Activated CD4-positive, CD25-positive, alpha-beta regulatory T cell treated with anti-CD3 and anti-CD28 coated beads, Interleukin-2, amount 50 U/mL, for 72 hours (primary cell): Measurements from ENCODE around the gene AUP1.
"Not testable (repeated sequence)": the region's sequence is repeated elsewhere in the genome, so short reads cannot be mapped to it uniquely, and the experiment has no call there.

ENCODE experiments used
- DNase-seq: peaks from one replicate; pipeline ENCODE4 v3.0.0; 2021

The AUP1 gene

DNA sequence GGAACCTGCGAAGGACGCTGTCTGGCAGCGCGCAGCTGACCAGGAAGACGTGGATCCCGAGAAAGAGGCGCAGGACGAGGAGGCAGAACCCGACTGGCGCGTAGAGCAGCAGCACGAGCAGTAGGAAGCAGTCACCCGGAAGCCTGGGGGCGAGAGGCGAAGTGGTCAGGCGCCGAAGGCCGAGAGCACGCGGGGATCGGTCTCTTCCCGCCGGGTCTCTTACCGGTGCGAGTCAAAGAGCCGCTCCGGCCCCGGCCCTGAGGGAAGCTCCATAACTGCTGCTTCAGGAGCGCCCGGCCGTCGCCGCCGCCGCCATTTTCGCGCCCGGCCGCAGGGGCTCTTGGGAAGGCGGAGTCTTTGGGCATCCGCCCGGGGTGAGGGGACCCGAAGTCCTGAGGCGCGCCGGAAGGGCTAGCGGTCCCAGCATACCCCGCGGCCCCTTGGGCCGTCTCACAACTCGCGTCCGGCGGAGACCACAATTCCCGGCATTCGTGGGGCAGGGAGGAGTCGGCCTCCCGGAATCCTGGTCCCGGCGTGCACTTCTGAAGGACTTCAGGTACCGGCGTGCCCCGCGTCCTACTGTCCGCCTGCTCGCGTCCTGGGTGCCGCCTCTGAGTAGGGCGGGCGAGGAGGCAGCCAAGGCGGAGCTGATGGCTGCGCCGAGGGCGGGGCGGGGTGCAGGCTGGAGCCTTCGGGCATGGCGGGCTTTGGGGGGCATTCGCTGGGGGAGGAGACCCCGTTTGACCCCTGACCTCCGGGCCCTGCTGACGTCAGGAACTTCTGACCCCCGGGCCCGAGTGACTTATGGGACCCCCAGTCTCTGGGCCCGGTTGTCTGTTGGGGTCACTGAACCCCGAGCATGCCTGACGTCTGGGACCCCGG lies at the start of gene AUP1, which contains the start of gene HTRA2:
Gene AUP1 (minus strand): TSS at position 350 of the 882 bp plus-strand sequence. CDS start 77 bp downstream, at position 273.
Gene HTRA2 (plus strand): TSS at position 577 of the 882 bp plus-strand sequence. CDS start 74 bp downstream, at position 651.
- peak; percentile 84 for DNase-seq

GRCh38 chr2:74578408-74578807 lies 48.9 kb upstream of the AUP1 start:
- no peak for DNase-seq

- no peak for DNase-seq
Observed at GRCh38 chr2:74577448-74577847, 47.9 kb upstream of the AUP1 start.

- no peak for DNase-seq
Observed at GRCh38 chr2:74576863-74577229, 47.3 kb upstream of the AUP1 start.

DNA sequence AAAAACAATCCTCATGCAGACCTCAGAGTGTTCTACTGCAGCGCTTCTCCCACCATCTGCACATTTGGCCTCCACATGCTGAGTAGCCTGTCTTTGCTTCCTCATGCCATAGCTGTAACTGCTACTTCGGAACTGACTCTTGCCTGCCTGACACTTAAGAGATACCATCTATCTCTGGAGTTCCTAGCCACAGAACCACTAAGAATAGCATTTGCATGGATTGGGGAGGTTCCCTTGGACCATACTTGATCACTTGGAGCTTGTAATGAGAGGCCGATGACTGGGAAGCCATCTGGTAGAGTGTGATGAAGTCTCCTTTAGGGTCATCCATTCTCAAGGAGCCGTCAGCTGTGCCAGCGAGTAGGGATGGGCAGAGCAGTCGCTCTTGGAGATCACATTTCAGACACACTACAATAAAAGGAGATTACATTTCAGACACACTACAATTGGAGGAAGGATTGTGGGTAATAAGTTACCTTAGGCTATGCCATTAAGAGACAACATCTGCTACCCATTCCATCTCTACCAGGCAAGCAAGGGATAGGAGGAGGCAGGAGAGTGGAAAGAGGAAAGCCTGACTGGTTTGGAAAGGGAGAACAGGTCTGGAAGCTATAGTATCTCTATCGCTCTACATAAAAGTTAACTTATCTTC lies 46.8 kb upstream of the AUP1 start:
- no peak for DNase-seq

DNA sequence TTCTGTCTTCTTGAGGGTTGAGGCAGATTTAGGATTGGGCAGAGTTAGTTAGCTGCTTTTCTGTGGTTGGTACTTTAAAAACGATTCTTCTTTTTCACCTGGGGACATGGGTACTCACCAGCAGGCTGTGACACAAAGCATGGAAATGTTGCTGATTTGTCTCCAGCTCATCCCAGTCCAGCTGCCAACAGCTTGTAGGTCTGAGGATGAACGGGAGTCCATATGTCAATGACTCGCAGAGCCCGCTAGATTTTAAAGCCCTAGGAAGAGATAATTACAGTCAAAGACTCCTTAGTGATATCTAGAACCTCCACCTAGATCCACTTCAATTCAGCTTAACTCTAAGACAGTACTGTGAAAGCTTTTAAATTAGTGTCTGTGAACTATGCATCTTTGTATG lies 45.8 kb upstream of the AUP1 start:
- DNase-seq: no peak

GRCh38 chr2:74573747-74574562 lies 44.4 kb upstream of the AUP1 start:
- DNase-seq: no peak

GRCh38 chr2:74572178-74572925 lies 42.8 kb upstream of the AUP1 start:
- DNase-seq: no peak

- no peak for DNase-seq
Observed at GRCh38 chr2:74571058-74571457, 41.6 kb upstream of the AUP1 start.

- no peak for DNase-seq
Observed at GRCh38 chr2:74569686-74570085, 40.2 kb upstream of the AUP1 start.

DNA sequence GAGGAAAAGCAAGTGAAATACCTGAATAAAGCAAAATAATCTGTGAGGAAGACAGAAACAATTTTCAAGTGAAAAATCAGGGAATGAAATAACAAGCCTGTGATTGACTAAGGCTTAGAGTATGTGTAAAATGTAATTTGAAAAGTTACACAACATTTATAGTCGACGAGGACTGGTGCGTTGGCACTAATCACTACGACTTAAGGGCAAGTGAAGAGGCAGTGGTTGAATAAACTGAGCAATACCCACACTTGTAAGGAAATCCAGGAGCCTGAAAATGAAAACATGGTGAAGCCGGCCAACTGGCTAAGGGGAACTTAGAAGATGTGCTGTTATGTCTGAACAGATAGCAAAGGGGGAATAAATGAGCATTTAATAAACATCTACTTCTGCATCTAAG lies 38.4 kb upstream of the AUP1 start:
- DNase-seq: no peak

GRCh38 chr2:74566754-74567085 lies 37.2 kb upstream of the AUP1 start:
- DNase-seq: no peak

- DNase-seq: no peak
Observed at GRCh38 chr2:74566076-74566753, 36.7 kb upstream of the AUP1 start.

GRCh38 chr2:74564222-74564621 lies 34.7 kb upstream of the AUP1 start:
- no peak for DNase-seq

DNA sequence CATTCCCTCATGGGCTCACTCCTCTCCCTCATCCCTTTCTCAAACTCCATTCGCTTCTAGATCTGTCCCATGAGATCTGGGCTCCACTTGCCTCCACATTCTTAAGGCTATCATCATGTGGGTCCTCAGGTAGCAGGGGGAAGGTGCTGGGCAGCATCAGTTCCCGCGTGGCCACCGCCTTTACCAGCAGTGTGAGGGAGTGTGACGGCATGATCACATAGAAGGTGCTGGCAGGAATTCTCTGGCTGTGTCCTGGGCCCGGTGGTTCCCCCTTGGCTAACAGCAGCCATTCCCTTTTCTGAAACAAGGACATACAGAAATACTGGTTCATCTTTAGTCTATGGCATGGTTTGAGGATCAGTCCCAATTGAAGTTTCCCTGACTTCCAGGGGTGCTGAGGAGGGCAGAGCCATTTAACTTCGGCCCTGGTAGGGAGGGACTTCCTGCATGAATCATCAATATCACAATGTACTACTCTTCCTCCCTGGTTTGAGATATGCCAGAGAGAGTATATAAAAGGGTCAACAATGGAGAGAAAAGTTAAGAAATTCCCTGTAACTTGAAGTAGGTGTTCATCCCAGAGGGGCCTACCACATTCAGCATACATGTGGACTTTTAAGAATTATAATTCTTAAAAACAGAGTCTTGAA lies 32.7 kb upstream of the AUP1 start:
- no peak for DNase-seq

DNA sequence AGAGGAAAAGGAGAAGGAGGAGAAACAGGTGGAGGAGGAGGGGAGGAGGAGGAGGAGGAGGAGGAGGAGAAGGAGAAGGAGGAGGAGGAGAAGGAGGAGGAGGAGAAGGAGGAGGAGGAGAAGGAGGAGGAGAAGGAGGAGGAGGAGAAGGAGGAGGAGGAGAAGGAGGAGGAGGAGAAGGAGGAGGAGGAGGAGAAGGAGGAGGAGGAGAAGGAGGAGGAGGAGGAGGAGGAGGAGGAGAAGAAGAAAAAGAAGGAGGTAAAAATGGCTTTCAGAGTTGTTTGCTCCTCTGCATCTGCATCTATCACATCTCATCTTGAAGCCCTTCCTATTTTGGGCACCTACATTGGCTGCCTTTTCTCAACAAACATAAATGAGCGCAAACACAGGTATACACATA lies 31.5 kb upstream of the AUP1 start:
- not testable (repeated sequence) for DNase-seq

DNA sequence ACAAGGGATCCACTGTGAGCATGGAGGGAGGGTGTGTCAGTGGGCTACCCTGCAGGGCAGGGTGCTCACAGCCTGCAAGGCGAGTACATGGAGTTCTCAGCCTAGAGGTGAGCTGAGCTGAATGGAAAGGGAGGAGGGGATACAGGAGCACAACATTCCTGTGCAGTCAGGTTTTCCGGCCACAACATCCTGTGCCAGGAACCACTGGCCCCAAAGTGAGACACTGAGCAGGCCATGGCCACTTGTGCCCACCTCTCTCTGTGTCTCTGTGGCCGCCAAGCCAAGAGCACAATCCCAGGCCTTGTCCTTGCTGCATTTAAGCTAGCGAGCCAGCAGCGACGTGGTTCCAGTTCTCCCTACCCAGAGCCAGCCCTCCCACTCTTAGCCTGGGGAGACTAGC lies 31.1 kb upstream of the AUP1 start:
- no peak for DNase-seq

DNA sequence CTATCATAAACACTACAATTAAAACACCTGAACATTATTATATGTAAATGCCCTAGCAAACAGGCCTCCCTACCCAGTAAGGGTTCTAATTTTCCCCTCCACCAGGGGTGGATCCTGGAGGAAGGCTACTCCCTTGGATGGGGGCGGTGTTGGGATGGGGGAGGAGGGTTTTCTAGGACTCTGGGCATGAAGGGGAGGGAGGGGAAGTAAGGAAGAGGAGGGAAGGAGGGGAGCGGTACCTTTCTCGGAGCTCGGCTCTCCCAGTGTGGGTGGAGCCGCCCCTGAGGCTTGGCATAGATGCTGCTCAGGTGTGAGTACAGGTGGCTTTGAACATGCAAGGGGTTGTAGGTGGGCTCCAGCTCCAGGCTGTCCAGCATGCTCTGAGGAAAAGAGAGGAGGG lies 30.4 kb upstream of the AUP1 start:
- no peak for DNase-seq

GRCh38 chr2:74558284-74559230 lies 29.1 kb upstream of the AUP1 start:
- DNase-seq: no peak

GRCh38 chr2:74556831-74557370 lies 27.4 kb upstream of the AUP1 start:
- no peak for DNase-seq
